ENCODE data around the gene ITPR1.

- TF ChIP-seq, protein P1, sequence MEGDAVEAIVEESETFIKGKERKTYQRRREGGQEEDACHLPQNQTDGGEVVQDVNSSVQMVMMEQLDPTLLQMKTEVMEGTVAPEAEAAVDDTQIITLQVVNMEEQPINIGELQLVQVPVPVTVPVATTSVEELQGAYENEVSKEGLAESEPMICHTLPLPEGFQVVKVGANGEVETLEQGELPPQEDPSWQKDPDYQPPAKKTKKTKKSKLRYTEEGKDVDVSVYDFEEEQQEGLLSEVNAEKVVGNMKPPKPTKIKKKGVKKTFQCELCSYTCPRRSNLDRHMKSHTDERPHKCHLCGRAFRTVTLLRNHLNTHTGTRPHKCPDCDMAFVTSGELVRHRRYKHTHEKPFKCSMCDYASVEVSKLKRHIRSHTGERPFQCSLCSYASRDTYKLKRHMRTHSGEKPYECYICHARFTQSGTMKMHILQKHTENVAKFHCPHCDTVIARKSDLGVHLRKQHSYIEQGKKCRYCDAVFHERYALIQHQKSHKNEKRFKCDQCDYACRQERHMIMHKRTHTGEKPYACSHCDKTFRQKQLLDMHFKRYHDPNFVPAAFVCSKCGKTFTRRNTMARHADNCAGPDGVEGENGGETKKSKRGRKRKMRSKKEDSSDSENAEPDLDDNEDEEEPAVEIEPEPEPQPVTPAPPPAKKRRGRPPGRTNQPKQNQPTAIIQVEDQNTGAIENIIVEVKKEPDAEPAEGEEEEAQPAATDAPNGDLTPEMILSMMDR (IDR thresholded peaks at IDR 0.05): no peak
- TF ChIP-seq POLR2A (IDR thresholded peaks at IDR 0.05): no peak
Measured at GRCh38 chr3:4703054-4703480, 209.9 kb downstream of the ITPR1 start.
